Neural cell (in vitro differentiated cells): ENCODE measurements around the gene SECISBP2. TPM values are rescaled to one million over a fixed set of nuclear protein-coding genes. Genes with fewer than 3 reads are reported as not detected.

Experiments used
- H2AFZ ChIP-seq: fragments of 200-600, 300-800 bp; sonication (generic), shearing (Covaris generic); 2 replicates; pipeline ENCODE4 v1.6.0; 2014; ENCODE audit warnings: low read depth, mild to moderate bottlenecking, antibody characterized with exemption, low read length, moderate library complexity
- H3F3A ChIP-seq: fragments of 200-600 bp; shearing (Covaris generic); 2 replicates; pipeline ENCODE4 v1.6.1; 2016; ENCODE audit warnings: mild to moderate bottlenecking, moderate library complexity, mixed read lengths, antibody characterized with exemption, low read length; ENCODE audit not compliant: insufficient read depth, poor library complexity, severe bottlenecking
- H3K27ac ChIP-seq: fragments of 200-600, 300-800 bp; sonication (generic), shearing (Covaris generic); 2 replicates; pipeline ENCODE4 v1.5.1; 2014; ENCODE audit warnings: mild to moderate bottlenecking, low read length, moderate library complexity
- H3K27me3 ChIP-seq: fragments of 300-800, 200-600 bp; sonication (generic), shearing (Covaris generic); 2 replicates; pipeline ENCODE4 v1.6.0; 2014; ENCODE audit warnings: mild to moderate bottlenecking, low read depth, low read length, moderate library complexity; ENCODE audit not compliant: insufficient read depth
- H3K36me3 ChIP-seq: fragments of 300-800, 200-600 bp; sonication (generic), shearing (Covaris generic); 2 replicates; pipeline ENCODE4 v1.5.1; 2014; ENCODE audit warnings: mild to moderate bottlenecking, antibody characterized with exemption, low read length, moderate library complexity; ENCODE audit not compliant: insufficient read depth
- H3K4me2 ChIP-seq: fragments of 300-800, 200-600 bp; sonication (generic), shearing (Covaris generic); 2 replicates; pipeline ENCODE4 v1.6.0; 2014; ENCODE audit warnings: mild to moderate bottlenecking, low read length
- H3K4me3 ChIP-seq: fragments of 300-800, 200-600 bp; sonication (generic), shearing (Covaris generic); 2 replicates; pipeline ENCODE4 v1.5.1; 2014; ENCODE audit warnings: mild to moderate bottlenecking, low read length, moderate library complexity
- H3K79me2 ChIP-seq: fragments of 200-600 bp; shearing (Covaris generic); replicated peaks from 2 replicates; pipeline ENCODE4 v1.6.0; 2014; ENCODE audit warnings: mild to moderate bottlenecking, low read length, moderate library complexity; ENCODE audit not compliant: insufficient read depth
- H3K9ac ChIP-seq: fragments of 300-800, 200-600 bp; sonication (generic), shearing (Covaris generic); 2 replicates; pipeline ENCODE4 v1.6.1; 2016; ENCODE audit warnings: mild to moderate bottlenecking, low read length, mixed read lengths
- H3K9me2 ChIP-seq: fragments of 200-600 bp; shearing (Covaris generic); 2 replicates; pipeline ENCODE4 v1.6.1; 2016; ENCODE audit warnings: mild to moderate bottlenecking, low read length, mixed read lengths; ENCODE audit not compliant: insufficient read depth
- H3K9me3 ChIP-seq: fragments of 200-600, 300-800 bp; sonication (generic), shearing (Covaris generic); 2 replicates; pipeline ENCODE4 v1.6.1; 2016; ENCODE audit warnings: mild to moderate bottlenecking, mixed run types, low read length, moderate library complexity, mixed read lengths
- H4K20me1 ChIP-seq: fragments of 200-600 bp; shearing (Covaris generic); 2 replicates; pipeline ENCODE4 v1.6.1; 2016; ENCODE audit warnings: mild to moderate bottlenecking, mixed run types; ENCODE audit not compliant: insufficient read depth
- CTCF ChIP-seq: fragments of 450-650 bp; IDR thresholded peaks from 2 replicates; pipeline ENCODE4 v1.5.1; 2014; ENCODE audit warnings: antibody characterized with exemption, mild to moderate bottlenecking, moderate library complexity; ENCODE audit not compliant: poor library complexity, severe bottlenecking
- EP300 ChIP-seq: fragments of 450-650 bp; conservative IDR thresholded peaks from 2 replicates; pipeline ENCODE4 v1.6.1; 2014; ENCODE audit warnings: antibody characterized with exemption, mild to moderate bottlenecking, moderate library complexity; ENCODE audit not compliant: poor library complexity, severe bottlenecking
- EZH2 ChIP-seq: fragments of 200-600, 300-800 bp; shearing (Covaris generic), sonication (generic); IDR thresholded peaks from 2 replicates; pipeline ENCODE4 v1.6.1; 2014; ENCODE audit warnings: antibody characterized with exemption, low read length, borderline replicate concordance, mild to moderate bottlenecking; ENCODE audit not compliant: insufficient read depth, poor library complexity, severe bottlenecking
- MXI1 ChIP-seq: fragments of 450-650 bp; conservative IDR thresholded peaks from 2 replicates; pipeline ENCODE4 v1.6.1; 2014; ENCODE audit warnings: antibody characterized with exemption, mild to moderate bottlenecking; ENCODE audit not compliant: poor library complexity, severe bottlenecking
- POLR2AphosphoS5 ChIP-seq: IDR thresholded peaks from 2 replicates; pipeline ENCODE4 v1.6.1; 2012
- RAD21 ChIP-seq: fragments of 450-650 bp; conservative IDR thresholded peaks from 2 replicates; pipeline ENCODE4 v1.6.1; 2014; ENCODE audit warnings: antibody characterized with exemption, mild to moderate bottlenecking, moderate library complexity
- REST ChIP-seq: IDR thresholded peaks from 2 replicates; pipeline ENCODE4 v1.6.1; 2012; ENCODE audit warnings: borderline replicate concordance
- SMC3 ChIP-seq: fragments of 450-650 bp; conservative IDR thresholded peaks from 2 replicates; pipeline ENCODE4 v1.6.1; 2014; ENCODE audit warnings: antibody characterized with exemption, mild to moderate bottlenecking, moderate library complexity; ENCODE audit not compliant: poor library complexity
- TAF1 ChIP-seq: IDR thresholded peaks from 2 replicates; pipeline ENCODE4 v1.6.1; 2012; ENCODE audit warnings: low read depth
- polyA plus RNA-seq: library from polyadenylated mRNA; depleted of rRNA; stranded (reverse); fragments of >200 nt; gene quantifications from 2 replicates; pipeline ENCODE4 v1.2.3, GENCODE V29; 2014

The SECISBP2 gene
- polyA plus RNA-seq, 1 donor from 2014 or later, result 121 TPM

GRCh38 chr9:89330513-89330912 lies 12.2 kb downstream of the SECISBP2 start:
- H4K20me1 ChIP-seq, result no peaks in the 10 kb centered on the region
- no peak overlapping the region for H3K9ac ChIP-seq
- H3K27ac ChIP-seq, result no peak overlapping the region
- no peaks in the 10 kb centered on the region for H3K9me2 ChIP-seq
- TF ChIP-seq CTCF, result no peak
- peaks cover 9% of the 10 kb centered on the region for H3K79me2 ChIP-seq
- no peaks in the 10 kb centered on the region for H3K36me3 ChIP-seq
- H3F3A ChIP-seq, result no peaks in the 10 kb centered on the region
- H3K9me3 ChIP-seq, result no peaks in the 10 kb centered on the region
- H3K4me3 ChIP-seq, result no peak overlapping the region
- H3K4me2 ChIP-seq, result no peak overlapping the region
- no peak overlapping the region for H2AFZ ChIP-seq
- no peaks in the 10 kb centered on the region for H3K27me3 ChIP-seq

- no peak overlapping the region for H2AFZ ChIP-seq
- peaks cover 33% of the 10 kb centered on the region for H3K36me3 ChIP-seq
- H3K9me2 ChIP-seq, result no peaks in the 10 kb centered on the region
- no peaks in the 10 kb centered on the region for H4K20me1 ChIP-seq
- H3K27me3 ChIP-seq, result no peaks in the 10 kb centered on the region
- no peaks in the 10 kb centered on the region for H3K9me3 ChIP-seq
- H3K27ac ChIP-seq, result no peak overlapping the region
- H3K4me3 ChIP-seq, result no peak overlapping the region
- H3F3A ChIP-seq, result no peaks in the 10 kb centered on the region
- peaks cover 2% of the 10 kb centered on the region for H3K79me2 ChIP-seq
- H3K9ac ChIP-seq, result no peak overlapping the region
- no peak overlapping the region for H3K4me2 ChIP-seq
- TF ChIP-seq SMC3 (no peak), EZH2 (no peak), CTCF (no peak), POLR2AphosphoS5 (no peak), RAD21 (no peak), REST (no peak), EP300 (no peak), MXI1 (no peak), TAF1 (no peak)
Observed at GRCh38 chr9:89339807-89340206, 21.5 kb downstream of the SECISBP2 start.
